HepG2 (cell line): Measurements from ENCODE around the gene SSTR5. TPM values are rescaled to one million over a fixed set of nuclear protein-coding genes. Genes with fewer than 3 reads are reported as not detected.

Source experiments
- ATAC-seq: fragments of 200-7000 bp; cut with Tn5 transposase; 3 replicates; pipeline ENCODE4 v1.9.1; 2020; ENCODE audit warnings: mild to moderate bottlenecking, moderate library complexity
- BruUV-seq: library from RNA; stranded (reverse); fragments of 400-500 nt; replicated peaks from 2 replicates; lab custom pipeline; 2021; lab: Mats Ljungman, UMichigan
- CTCF ChIA-PET: fragments of 300-600 bp; formaldehyde crosslinking; extraction: SDS; loops from one replicate; lab custom pipeline; 2021; ENCODE audit warnings: low total read pairs, inconsistent platforms, low intra/inter-chr PET ratio; lab: Yijun Ruan, JAX
- POLR2A ChIA-PET: fragments of 350-600 bp; sonication (Branson Sonifier 250); formaldehyde crosslinking; loops from one replicate; lab custom pipeline; 2020; ENCODE audit warnings: antibody characterized with exemption, inconsistent platforms; lab: Yijun Ruan, JAX
- DNase-seq: peaks from one replicate; pipeline ENCODE4 v3.0.0-alpha.2; 2015; ENCODE audit warnings: low spot score
- FAIRE-seq: peaks from 3 replicates; lab custom pipeline; 2011; peaks lifted over from hg19 to GRCh38; lab: Jason Lieb, UNC
- H2AFZ ChIP-seq: one replicate; pipeline ENCODE4 v1.6.1; 2011; ENCODE audit warnings: low read length, inconsistent platforms
- H3K27ac ChIP-seq: fragments of 300-600 bp; 3 replicates; pipeline ENCODE4 v1.8.0; 2011; ENCODE audit warnings: mixed run types, mild to moderate bottlenecking, mixed read lengths, low read length, inconsistent platforms; ENCODE audit not compliant: insufficient read depth; ENCODE audit errors: extremely low read length
- H3K27me3 ChIP-seq, 2 experiments: fragments of 200-600 bp in 1 of 2; 2 replicates in 1 of 2; 3 replicates in 1 of 2; pipeline versions ENCODE4 v1.6.0 to v1.8.0; 2011; ENCODE audit warnings: low read length in 2 of 2, mild to moderate bottlenecking in 2 of 2, moderate library complexity in 2 of 2, inconsistent platforms in 1 of 2; ENCODE audit not compliant: insufficient read depth in 2 of 2, control insufficient read depth in 1 of 2
- H3K36me3 ChIP-seq, 2 experiments: fragments of 200-600 bp in 1 of 2; replicated peaks in 1 of 2; 2 replicates in 1 of 2; 3 replicates in 1 of 2; pipeline versions ENCODE4 v1.5.1 to v1.8.0; 2011; ENCODE audit warnings: low read length in 2 of 2, inconsistent platforms in 1 of 2; ENCODE audit not compliant: insufficient read depth in 2 of 2, control insufficient read depth in 1 of 2
- H3K4me1 ChIP-seq: 2 replicates; pipeline ENCODE4 v1.5.1; 2012; ENCODE audit warnings: low read length, inconsistent platforms; ENCODE audit not compliant: insufficient read depth
- H3K4me2 ChIP-seq: 2 replicates; pipeline ENCODE4 v1.6.0; 2011; ENCODE audit warnings: low read depth, low read length, inconsistent platforms
- H3K4me3 ChIP-seq, 3 experiments: fragments of 200-600 bp in 1 of 3; sonication (generic), shearing (Covaris generic) in 1 of 3; replicated peaks in 1 of 3; 2 replicates each; pipeline ENCODE4 v1.5.1; 2011 to 2016; ENCODE audit warnings: low read length in 3 of 3, inconsistent platforms in 2 of 3, low read depth in 2 of 3, mild to moderate bottlenecking in 2 of 3, control low read depth in 1 of 3, mixed read lengths in 1 of 3; ENCODE audit not compliant: insufficient read depth in 1 of 3
- H3K79me2 ChIP-seq: one replicate; pipeline ENCODE4 v1.6.1; 2011; ENCODE audit warnings: low read length, inconsistent platforms; ENCODE audit not compliant: insufficient read depth
- H3K9ac ChIP-seq: 2 replicates; pipeline ENCODE4 v1.6.0; 2011; ENCODE audit warnings: mild to moderate bottlenecking, low read depth, low read length, inconsistent platforms; ENCODE audit not compliant: insufficient read depth
- H3K9me3 ChIP-seq: 2 replicates; pipeline ENCODE4 v1.5.1; 2012; ENCODE audit warnings: mild to moderate bottlenecking, low read length
- H4K20me1 ChIP-seq: 2 replicates; pipeline ENCODE4 v1.6.0; 2011; ENCODE audit warnings: inconsistent platforms, mild to moderate bottlenecking, low read length, moderate library complexity; ENCODE audit not compliant: insufficient read depth
- BATF2 ChIP-seq: sonication (generic); formaldehyde crosslinking; IDR thresholded peaks from 2 replicates; pipeline ENCODE4 v1.8.0; 2022; ENCODE audit warnings: mild to moderate bottlenecking, missing genetic modification reagents, moderate library complexity
- CTCF ChIP-seq: sonication (generic); formaldehyde crosslinking; IDR thresholded peaks from 2 replicates; pipeline ENCODE4 v1.5.0; 2020; ENCODE audit warnings: mild to moderate bottlenecking, missing genetic modification reagents, moderate library complexity
- HNRNPUL1 ChIP-seq: fragments of 200-400 bp; formaldehyde crosslinking; IDR thresholded peaks from 2 replicates; pipeline ENCODE4 v1.6.1; 2017; ENCODE audit warnings: low read depth, mild to moderate bottlenecking, low read length, moderate library complexity
- PHF8 ChIP-seq: sonication (generic); formaldehyde crosslinking; IDR thresholded peaks from 2 replicates; pipeline ENCODE4 v1.5.0; 2020; ENCODE audit warnings: missing genetic modification reagents
- SIN3A ChIP-seq: IDR thresholded peaks from 2 replicates; pipeline ENCODE4 v1.6.1; 2011; ENCODE audit warnings: low read depth, mild to moderate bottlenecking, control low read depth, low read length, borderline replicate concordance
- STAG1 ChIP-seq: sonication (generic); formaldehyde crosslinking; IDR thresholded peaks from 2 replicates; pipeline ENCODE4 v1.4.0; 2020; ENCODE audit warnings: missing genetic modification reagents
- TBX3 ChIP-seq: fragments of 450-650 bp; IDR thresholded peaks from 2 replicates; pipeline ENCODE4 v1.6.1; 2017; ENCODE audit warnings: antibody characterized with exemption, mild to moderate bottlenecking, inconsistent platforms, borderline replicate concordance
- ZBTB33 ChIP-seq: sonication (generic); formaldehyde crosslinking; IDR thresholded peaks from 2 replicates; pipeline ENCODE4 v1.4.0; 2020; ENCODE audit warnings: missing genetic modification reagents
- ZFP36 ChIP-seq: fragments of 150-350 bp; IDR thresholded peaks from 2 replicates; pipeline ENCODE4 v1.6.1; 2018; ENCODE audit warnings: borderline replicate concordance, low read length, low read depth; ENCODE audit not compliant: partially characterized antibody
- ZNF263 ChIP-seq: sonication (generic); formaldehyde crosslinking; IDR thresholded peaks from 2 replicates; pipeline ENCODE4 v1.4.0; 2020; ENCODE audit warnings: missing genetic modification reagents
- ZNF354B ChIP-seq: sonication (generic); formaldehyde crosslinking; IDR thresholded peaks from 2 replicates; pipeline ENCODE4 v1.8.0; 2022; ENCODE audit warnings: mild to moderate bottlenecking, missing genetic modification reagents
- ZNF724P ChIP-seq: sonication (generic); formaldehyde crosslinking; IDR thresholded peaks from 2 replicates; pipeline ENCODE4 v1.8.0; 2022; ENCODE audit warnings: missing genetic modification reagents, borderline replicate concordance
- WGBS: methylation state at CpG from one replicate; pipeline ENCODE4 v1.1.6; 2017; ENCODE audit warnings: low lambda C conversion rate; 5-methylcytosine and 5-hydroxymethylcytosine counted together
- in situ Hi-C: cut with HindIII; loops from 2 replicates; pipeline ENCODE4 v1.10.0; 2017; ENCODE audit warnings: low pct_unique_long_range_greater_than_20kb; ENCODE audit not compliant: extremely low pct_ligation_motif_present
- intact Hi-C: fragments of 100-400 bp; cut with micrococcal nuclease; formaldehyde crosslinking; loops from one replicate; pipeline ENCODE4 v1.10.0; 2022; ENCODE audit not compliant: unreplicated experiment
- polyA plus RNA-seq, 8 experiments: library from polyadenylated mRNA; depleted of rRNA in 3 of 8; stranded (reverse) in 7 of 8; unstranded in 1 of 8; fragments of >200 nt; fragmentation: Illumina TruSeq in 4 of 8; extraction: Trizol in 4 of 8; gene quantifications; 2 replicates each; pipeline versions ENCODE4 v1.2.1 to v1.2.3, GENCODE V29; 2011 to 2016; ENCODE audit warnings: low read depth in 4 of 8, missing spikeins in 1 of 8, mixed read lengths in 1 of 8; ENCODE audit not compliant: insufficient read depth in 1 of 8
- total RNA-seq, 5 experiments: library from RNA; depleted of rRNA; stranded (reverse); fragments of >200 nt; fragmentation: Illumina TruSeq; extraction: Trizol; gene quantifications; 2 replicates each; pipeline ENCODE4 v1.2.3, GENCODE V29; 2016; ENCODE audit warnings: low read depth in 1 of 5

The SSTR5 gene
- total and polyA plus RNA-seq, 2 of the 13 experiments (the other 11 are each of a cell fraction or from before 2014, with no cell fraction given), result 0.20 to 0.49 TPM

- Histone ChIP-seq H3K4me1 (peaks cover 15% of the 10 kb centered on the region), H3K9me3 (no peaks in the 10 kb centered on the region), H3K9ac (no peak overlapping the region), H3K4me3 (no peak overlapping the region), H3K27me3 (peaks cover 16 to 52% of the 10 kb centered on the region in 2 experiments), H4K20me1 (no peaks in the 10 kb centered on the region), H3K79me2 (no peaks in the 10 kb centered on the region), H3K36me3 (no peaks in the 10 kb centered on the region), H3K27ac (no peak overlapping the region), H3K4me2 (no peak overlapping the region), H2AFZ (no peak overlapping the region)
- DNase-seq (no peak), ATAC-seq (no peak), FAIRE-seq (no peak)
- BruUV-seq, result no TSS peak
- 4% methylated on average over 7 of the region's 29 CpGs for WGBS
- CTCF ChIA-PET, result no interaction called here
- in situ Hi-C loops (no loop called here), intact Hi-C loops (no loop called here)
- POLR2A ChIA-PET, result no interaction called here
- TF ChIP-seq TBX3, result no peak
- TF ChIP-seq ZNF263 (CRISPR knock-in tag), result 0 out of 2 replicates have a peak, but pooled peaks have one; percentile 36
- no peak for TF ChIP-seq SIN3A
- TF ChIP-seq ZNF354B (CRISPR knock-in tag), result no peak
- TF ChIP-seq BATF2, result no peak
Observed at GRCh38 chr16:1094601-1095449, 22.3 kb downstream of the SSTR5 start.

GRCh38 chr16:1095450-1096168 lies 23.1 kb downstream of the SSTR5 start:
- FAIRE-seq (no peak), ATAC-seq (no peak), DNase-seq (no peak)
- Histone ChIP-seq H3K27ac (no peak overlapping the region), H3K9me3 (no peaks in the 10 kb centered on the region), H3K27me3 (peaks cover 19 to 58% of the 10 kb centered on the region in 2 experiments), H4K20me1 (no peaks in the 10 kb centered on the region), H3K79me2 (no peaks in the 10 kb centered on the region), H3K36me3 (no peaks in the 10 kb centered on the region), H3K9ac (no peak overlapping the region), H2AFZ (no peak overlapping the region), H3K4me1 (peaks cover 12% of the 10 kb centered on the region), H3K4me2 (no peak overlapping the region), H3K4me3 (no peak overlapping the region)
- ChIA-PET CTCF (no interaction called here), POLR2A (no interaction called here)
- 0% methylated on average over 3 of the region's 16 CpGs for WGBS
- BruUV-seq, result no TSS peak
- TF ChIP-seq ZNF724P (CRISPR knock-in tag) (no peak), ZBTB33 (CRISPR knock-in tag) (no peak), CTCF (CRISPR knock-in tag) (peak; percentile 34), HNRNPUL1 (no peak), ZFP36 (peak; percentile 71), STAG1 (CRISPR knock-in tag) (0 out of 2 replicates have a peak, but pooled peaks have one; percentile 7), PHF8 (no peak)
- in situ Hi-C loops (no loop called here), intact Hi-C loops (no loop called here)
